GM18861 (cell line): ENCODE results near the gene ANKLE1.
A peak's percentile ranks its signal among the peaks of the same experiment; 100 is the strongest.

Experiments used
- ATAC-seq: cut with Tn5 transposase; IDR thresholded peaks from one replicate; pipeline ENCODE4 v1.9.1; 2021; ENCODE audit not compliant: unreplicated experiment

ANKLE1 gene

DNA sequence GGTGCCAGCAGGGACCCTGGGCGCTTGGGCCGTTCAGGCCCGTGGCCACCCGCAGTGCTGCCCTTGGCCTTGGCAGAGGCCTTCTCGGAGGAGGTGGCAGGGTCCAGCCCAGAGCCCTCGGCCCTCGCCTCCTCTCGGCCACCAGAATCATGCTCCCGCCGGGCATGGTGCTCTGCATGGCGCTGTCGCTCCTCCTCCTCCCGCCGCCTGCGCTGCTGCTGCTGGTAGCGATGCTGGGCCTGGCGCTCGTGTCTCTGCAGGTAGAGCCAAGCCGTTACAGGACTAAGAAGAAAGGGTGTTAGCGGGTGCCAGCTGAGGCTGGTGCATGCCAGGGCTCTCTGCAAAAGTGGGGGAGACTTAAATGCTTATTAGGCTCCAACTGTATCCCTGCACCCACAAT, 43.4 kb downstream of the ANKLE1 start:
- no peak for ATAC-seq

- no peak for ATAC-seq
Observed at GRCh38 chr19:17325881-17326594, 44.3 kb downstream of the ANKLE1 start.

DNA sequence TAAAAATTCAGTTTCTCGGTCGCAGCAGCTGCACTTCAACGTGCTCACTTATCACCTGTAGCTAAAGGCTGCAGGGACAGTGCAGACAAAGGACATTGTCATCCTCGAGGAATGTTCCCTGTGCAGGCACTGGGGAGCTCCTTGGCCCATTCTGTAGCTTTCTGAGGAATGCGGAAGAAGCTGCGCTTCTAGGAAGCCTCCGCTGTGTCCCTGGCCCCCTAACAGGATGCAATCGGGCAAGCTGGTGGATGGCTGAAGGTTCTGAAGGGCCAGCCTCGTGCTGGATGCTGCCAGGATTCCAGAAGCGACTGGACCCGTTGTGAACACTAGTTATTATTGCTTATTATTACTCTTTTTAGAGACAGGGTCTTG, 44.9 kb downstream of the ANKLE1 start:
- ATAC-seq, result no peak

DNA sequence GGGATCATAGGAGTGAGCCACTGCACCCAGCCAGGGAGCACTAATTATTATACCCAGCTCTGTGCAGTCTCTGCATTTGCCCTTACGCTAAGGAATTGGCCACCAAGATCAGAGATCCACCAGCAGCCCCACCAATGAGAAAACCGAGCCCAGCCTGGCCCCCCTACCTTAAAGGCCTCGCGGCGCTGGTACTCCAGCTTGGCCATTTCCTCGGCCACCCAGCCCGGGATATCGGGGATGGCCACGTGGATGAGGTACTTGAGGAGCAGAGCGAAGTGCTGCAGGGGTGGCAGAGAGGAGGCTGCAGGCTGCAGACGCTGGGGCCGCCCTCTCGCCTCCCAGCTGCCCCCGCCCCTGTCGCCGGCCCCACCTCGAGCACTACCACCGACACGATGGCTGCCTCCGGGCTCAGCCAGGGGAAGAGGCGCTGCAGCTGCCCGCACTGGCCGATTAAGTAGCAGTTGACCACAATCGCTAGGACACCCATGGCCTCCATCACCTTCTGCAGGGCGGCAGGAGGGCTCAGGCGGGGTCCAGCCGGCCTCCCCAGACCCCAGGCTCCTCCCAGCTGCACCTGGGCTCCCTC, 45.5 kb downstream of the ANKLE1 start:
- no peak for ATAC-seq

GRCh38 chr19:17327654-17328516, 46.2 kb downstream of the ANKLE1 start:
- no peak for ATAC-seq

- ATAC-seq, result no peak
Observed at GRCh38 chr19:17328517-17329365, 47.0 kb downstream of the ANKLE1 start.

DNA sequence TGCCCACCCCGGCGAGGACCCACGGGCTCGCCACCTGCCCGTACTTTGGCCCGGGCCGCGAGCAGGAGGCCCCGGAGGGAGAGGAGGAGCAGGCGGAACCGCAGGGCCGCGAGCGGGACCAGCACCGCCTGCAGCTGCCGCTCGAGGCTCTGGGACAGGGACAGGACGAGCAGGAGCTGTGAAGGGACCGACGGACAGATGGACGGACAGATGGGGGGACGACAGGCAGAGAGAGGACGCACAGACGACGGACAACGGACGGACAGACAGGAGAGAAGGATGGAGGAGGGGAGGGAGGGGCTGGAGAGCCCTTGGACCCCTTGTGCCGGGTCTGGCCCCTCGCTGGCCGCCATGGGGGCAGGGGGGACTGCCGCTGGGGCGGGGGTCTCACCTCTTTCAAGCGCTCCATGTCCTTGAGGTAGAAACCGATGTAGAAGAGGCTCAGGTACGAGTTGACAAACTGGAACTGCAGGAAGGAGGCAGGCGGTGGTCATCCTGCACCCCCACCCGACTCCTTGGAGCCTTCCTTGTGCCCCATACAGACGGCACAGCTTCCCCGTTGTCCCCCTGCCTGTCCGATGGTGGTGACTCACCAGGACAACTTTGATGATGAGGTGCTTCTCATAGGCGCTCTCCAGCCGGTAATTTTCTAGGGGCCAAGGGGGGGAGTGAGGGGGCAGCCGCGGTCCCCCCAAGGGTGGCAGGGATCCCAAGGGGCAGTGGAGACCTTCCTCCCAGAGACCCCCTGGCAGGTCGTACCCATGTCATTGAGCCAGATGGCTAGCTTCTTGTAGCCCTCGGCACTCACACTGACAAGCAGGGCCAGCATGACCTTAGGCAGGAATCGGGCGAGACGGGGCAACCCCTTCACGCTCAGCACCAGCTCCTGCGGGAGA, 47.9 kb downstream of the ANKLE1 start:
- ATAC-seq, result no peak

GRCh38 chr19:17330262-17331044, 48.8 kb downstream of the ANKLE1 start:
- ATAC-seq, result no peak

- ATAC-seq, result no peak
Observed at GRCh38 chr19:17331045-17331558, 49.4 kb downstream of the ANKLE1 start.

DNA sequence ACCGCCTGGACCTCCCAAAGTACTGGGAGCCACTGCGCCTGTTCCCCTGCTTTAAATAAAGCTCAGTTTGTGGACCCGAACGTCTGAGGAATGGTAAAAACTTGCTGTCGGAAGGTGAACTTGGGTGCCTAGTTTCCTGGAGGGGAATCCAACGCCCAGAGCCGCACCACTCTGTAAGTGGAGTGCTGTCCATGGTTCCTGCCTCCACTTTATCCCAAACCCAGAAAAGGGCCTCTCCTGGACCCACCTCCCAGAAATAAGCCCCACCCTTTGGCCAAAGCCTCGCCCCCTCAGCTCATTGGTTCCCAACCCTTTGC, 50.6 kb downstream of the ANKLE1 start:
- no peak for ATAC-seq

DNA sequence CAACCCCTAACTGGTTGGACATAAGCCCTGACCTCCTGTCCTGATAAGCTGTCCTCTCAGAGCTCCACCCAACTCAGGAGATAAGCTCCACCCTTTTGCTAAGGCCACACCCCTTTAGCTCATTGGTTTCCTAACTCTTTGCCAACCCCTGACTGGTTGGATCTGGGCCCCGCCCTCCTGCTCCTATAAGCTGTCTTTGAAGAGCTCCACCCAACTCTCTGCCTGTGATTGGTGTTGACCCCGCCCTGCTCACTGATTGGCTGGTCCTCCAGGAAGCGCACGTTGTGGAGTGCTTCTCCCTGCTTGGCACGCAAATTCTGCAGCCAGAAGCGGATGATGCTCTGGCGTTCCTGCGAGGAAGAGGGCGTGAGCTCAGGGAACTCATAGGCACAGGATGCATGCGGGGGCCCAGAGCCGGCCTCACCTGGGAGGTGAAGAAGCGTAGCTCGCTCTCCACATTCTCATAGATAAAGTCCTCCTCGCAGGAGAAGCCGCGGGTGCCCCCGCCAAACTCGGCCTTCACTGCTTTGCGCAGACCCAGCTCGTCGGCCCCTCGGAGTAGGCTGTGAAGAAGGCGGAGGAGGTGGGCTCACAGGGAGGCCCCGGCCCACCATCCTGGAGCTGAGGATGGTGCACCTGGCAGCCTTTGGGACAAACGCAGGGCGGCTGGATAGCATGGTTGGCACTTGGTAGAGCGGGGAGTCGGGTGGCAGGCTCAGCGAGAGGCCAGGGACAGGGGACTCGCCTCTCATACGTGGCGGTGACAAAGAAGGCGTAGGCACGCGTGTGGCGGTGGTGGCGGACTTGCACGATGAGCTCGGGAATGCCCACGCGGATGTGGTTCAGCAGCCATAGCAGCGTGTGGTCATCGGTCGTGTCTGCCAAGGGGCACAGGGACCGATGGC, 51.2 kb downstream of the ANKLE1 start:
- no peak for ATAC-seq

DNA sequence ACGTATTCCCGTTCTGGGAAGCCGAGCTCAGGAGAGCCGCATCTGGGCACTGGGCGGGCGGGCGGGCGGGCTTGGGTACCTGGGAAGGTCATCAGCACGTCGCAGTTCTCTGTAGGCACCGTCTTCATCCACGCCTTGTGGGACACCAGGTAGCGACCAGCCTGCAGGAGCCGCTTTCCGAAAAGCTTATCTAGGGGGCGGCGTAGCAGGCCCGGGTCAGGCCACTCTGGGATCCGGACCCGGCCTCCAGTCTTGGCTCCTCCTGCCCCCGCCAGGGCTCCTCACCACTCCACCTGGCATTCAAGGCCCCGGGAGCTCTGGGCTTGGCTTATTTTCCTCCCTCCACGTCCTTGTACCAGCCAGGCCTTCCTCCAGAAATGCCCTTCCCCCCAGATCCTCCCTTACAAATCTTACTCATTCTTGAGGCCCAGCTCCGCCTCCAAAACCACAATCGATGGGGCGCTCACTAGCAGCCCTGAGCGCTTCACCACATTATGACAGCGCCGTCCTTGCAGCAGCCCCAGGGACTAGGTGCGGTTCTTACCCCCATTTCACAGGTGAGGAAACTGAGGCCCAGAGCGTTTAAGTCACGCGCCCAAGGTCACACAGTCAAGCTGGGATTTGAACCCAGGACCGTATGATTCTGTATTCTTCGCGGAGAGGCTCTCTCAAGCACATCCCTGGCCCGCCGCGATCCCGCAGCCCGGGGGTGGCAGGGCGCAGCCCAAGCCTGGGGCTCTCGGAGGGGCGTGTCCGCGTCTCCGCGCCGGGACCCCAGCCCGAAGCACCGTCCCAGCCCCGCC, 52.1 kb downstream of the ANKLE1 start:
- no peak for ATAC-seq

- peak; percentile 32 for ATAC-seq
Observed at GRCh38 chr19:17334414-17335409, 53.0 kb downstream of the ANKLE1 start, which contains the start of gene ANO8. Gene ANO8, minus strand, starts transcription at chr19:17334855. Its CDS starts 185 bp downstream, at chr19:17334670.

DNA sequence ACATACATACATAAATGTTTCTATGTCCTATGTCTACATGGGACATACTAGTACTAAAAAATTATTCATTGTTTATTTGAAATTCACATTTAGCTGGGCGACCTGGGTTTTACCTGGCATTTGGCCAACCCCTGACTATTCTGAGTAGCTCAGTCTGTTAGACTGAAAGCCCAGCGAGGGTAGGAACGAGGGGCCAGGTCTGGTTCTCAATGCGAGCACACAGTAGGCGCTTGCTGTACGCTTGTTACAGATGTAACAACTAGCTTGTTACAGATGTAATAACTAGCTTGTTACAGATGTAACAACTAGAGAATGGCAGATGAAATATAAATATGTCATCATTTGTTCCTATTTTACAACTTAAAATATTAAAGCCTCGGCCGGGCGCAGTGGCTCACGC, 53.9 kb downstream of the ANKLE1 start:
- no peak for ATAC-seq
